GM19455 (cell line): ENCODE measurements around the gene ANKRD29.
"Not testable (repeated sequence)": the region's sequence is repeated elsewhere in the genome, so short reads cannot be mapped to it uniquely, and the experiment has no call there.

Source experiments
- ATAC-seq: cut with Tn5 transposase; IDR thresholded peaks from one replicate; pipeline ENCODE4 v1.9.1; 2021; ENCODE audit not compliant: unreplicated experiment

Gene ANKRD29

DNA sequence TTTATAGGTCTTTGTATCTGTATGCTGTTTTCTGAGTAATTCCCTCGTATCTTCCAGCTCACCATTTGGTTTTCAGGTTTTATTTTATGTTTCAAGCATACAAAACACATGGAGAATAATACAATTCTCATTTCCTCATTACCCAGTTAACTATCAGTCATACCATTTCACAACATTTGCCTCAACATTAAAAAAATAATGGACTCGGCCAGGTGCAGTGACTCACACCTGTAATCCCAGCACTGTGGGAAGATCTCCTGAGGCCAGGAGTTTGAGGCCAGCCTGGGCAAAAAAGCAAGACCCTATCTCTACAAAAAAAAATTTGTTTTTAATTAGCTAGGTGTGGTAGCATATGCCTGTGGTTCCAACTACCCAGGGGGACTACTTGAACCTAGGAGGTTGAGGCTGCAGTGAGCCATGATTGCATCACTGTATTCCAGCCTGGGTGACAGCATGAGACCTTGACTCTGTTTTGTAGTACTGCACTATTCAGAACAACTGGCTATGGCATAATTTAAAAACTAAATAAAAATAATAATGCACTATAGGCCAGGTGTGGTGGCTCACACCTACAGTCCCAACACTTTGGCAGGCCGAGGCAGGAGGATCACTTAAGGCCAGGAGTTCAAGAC is 96.7 kb downstream of the ANKRD29 start:
- no peak for ATAC-seq

DNA sequence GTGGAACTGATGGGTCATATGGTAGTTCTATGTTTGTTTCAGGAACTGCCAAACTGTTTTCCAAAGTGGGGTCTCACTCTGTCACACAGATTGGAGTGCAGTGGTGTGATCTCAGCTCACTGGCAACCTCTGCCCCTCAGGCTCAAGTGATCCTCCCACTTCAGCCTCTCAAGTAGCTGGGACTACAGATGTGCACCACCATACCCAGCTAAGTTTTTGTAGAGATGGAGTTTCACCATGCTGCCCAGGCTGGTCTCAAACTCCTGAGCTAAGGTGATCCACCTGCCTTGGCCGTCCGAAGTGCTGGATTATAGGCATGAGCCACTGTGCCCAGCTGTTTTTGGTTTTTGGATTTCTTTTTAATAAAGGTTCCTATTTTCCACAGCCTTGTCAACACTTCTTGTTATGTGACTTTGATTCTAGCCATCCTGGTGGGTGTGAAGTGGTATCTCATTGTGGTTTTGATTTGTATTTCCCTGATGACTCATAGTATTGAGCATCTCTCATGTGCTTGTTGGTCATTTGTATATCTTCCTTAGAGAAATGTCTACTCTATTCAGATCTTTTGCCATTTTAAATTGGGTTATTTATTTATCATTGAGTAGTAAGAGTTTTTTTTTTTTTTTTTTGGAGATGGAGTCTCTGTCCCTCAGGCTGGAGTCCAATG is 99.2 kb downstream of the ANKRD29 start:
- no peak for ATAC-seq

DNA sequence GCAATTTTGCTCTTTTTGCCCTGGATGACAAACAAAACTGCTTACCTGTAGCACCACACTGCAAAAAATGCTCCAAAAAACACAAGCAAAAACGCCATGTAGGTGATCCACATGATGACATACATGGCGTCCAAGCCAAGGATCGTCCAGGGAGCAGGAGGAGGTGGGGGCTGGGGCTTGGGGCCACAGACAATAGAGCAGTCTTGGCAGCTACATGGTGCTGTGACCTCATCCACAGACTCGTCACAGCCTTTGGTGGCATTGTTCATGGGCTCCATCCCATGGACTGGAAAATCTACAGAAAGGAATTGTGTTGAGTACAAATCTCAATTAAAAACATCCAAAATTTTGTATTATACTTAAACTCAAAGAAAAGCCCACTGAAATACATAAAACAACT is 102.5 kb downstream of the ANKRD29 start:
- ATAC-seq, result no peak

DNA sequence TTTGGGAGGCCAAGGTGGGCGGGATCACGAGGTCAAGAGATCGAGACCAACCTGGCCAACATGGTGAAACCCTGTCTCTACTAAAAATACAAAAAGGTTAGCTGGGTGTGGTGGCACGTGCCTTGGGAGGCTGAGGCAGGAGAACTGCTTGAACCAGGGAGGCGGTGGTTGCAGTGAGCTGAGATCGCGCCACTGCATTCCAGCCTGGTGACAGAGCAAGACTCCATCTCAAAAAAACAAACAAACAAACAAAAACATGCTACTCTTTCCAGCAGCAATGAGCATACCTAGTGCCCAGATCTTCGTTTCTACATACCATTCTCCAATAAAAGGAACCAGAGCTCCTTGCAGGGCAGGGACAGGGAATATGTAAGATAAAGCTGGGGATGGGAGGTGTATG is 105.2 kb downstream of the ANKRD29 start:
- not testable (repeated sequence) for ATAC-seq

DNA sequence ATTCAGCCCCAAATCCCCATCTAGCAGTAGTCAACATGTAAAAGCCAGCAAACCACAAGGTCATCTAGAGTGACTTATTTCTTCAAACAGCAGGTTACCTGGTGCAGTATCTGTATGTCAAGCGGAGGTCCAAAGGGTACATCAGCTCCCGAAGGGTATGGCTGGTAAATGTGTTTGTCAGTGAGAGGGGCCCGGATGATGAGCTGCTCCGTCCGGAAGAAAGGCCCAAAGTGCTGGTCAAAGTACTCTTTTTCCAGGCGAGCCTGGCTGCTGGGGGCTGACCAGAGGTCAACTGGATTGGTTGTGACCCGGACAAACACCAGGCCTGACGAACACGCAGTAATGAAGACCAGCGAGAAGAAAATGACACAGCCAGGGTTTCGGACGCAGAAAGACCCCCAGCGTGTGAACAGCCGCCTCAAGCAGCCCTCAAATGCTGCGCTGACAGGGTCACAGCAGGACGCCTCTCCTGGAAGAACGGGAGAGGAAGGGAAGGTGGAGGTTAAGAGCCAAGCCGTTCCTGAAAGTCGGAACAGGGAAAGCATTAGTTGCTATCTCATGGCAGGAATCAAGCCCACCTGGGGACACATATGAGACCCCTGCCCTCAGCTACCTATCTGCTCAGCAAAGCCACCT is 106.4 kb downstream of the ANKRD29 start:
- ATAC-seq, result no peak

DNA sequence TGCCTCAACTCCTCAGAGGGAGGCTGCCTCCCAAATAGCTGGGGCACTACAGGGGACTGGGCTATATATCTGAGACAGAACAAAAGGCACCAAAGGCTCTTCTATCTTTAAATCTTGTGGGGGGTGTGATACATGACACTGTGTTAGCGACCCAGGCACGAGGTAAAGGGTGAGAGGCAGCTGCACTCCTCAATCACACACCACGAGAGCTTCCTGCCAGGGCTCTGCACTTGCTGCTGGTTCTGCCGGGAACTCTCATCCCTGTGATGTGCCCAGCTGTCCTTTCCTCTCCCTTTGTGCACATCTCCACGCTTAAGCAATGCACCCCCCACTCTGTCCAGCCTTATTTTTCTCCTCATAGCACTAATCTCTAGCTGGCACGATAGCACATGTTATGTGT is 108.8 kb downstream of the ANKRD29 start:
- no peak for ATAC-seq

DNA sequence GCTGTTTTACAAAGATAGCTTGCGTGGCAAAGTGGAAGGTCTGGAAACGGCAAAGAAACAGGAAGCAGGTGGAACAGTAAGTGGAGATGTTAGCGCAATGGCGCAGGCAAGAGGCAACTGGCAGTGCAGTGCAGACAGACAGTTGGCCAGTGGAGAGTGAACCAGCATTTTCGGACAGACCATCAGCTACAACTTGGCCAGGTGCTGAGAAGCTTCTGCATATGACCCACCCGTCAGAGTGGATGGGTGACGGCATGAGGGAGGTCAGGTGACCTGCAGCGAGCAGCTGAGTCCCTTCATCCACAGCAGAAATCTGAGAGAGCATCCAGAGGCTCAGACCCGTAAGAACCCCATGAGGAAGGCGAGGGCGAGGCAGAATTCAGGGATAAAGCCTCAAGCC is 110.2 kb downstream of the ANKRD29 start:
- ATAC-seq, result no peak

DNA sequence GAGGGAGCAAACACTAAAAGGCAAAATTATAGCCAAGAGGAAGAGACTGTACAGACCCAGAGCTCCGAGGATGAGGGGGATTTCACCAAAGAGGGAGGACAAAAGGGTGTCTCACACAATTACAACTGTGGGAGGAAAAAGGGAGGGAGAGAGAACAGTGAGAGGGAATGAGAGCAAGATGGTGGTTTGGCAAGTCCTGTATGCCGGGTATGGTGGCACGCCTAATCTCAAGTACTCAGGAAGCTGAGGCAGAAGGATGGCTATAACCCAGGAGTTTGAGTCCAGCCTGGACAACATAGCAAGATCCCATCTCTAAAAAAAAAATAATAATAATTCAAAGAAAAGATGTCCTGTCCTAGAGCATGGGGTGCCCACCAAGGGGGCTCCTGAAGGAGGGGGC is 110.7 kb downstream of the ANKRD29 start:
- ATAC-seq, result no peak

DNA sequence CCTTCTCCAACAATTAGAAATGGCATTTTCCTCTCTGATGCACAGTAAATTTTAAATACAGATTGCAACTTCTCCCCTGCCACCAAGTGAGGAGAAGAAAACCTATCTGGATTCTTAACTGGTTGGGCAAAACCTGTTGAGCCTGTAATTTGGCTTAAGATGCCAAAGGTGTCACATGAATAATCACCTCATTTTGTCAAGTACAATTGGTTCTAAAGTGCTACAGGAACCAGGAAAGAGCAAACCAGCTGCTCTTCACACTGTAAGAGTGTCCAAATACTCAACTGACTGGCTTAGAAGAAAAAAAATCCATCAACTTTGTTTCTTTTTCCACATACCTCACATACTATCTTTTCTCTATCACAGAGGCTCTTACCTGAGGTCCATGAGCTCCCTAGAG is 111.8 kb downstream of the ANKRD29 start:
- no peak for ATAC-seq
